Brain microvascular endothelial cell (primary cell): Measurements from ENCODE around the gene PLIN5.

Experiments
- DNase-seq: peaks from one replicate; pipeline ENCODE4 v3.0.0-alpha.2; 2020
- H3K27ac ChIP-seq: fragments of 250-450 bp; sonication (Bioruptor Pico); 2 replicates; pipeline ENCODE4 v1.5.1; 2020; ENCODE audit warnings: mild to moderate bottlenecking, moderate library complexity
- H3K27me3 ChIP-seq: fragments of 250-450 bp; sonication (Bioruptor Pico); replicated peaks from 2 replicates; pipeline ENCODE4 v1.5.1; 2020; ENCODE audit warnings: mild to moderate bottlenecking
- H3K36me3 ChIP-seq: fragments of 250-450 bp; sonication (Bioruptor Pico); replicated peaks from 2 replicates; pipeline ENCODE4 v1.5.1; 2020; ENCODE audit warnings: mild to moderate bottlenecking
- H3K4me3 ChIP-seq: 2 replicates; pipeline ENCODE4 v1.5.1; 2011; ENCODE audit warnings: low read depth, mild to moderate bottlenecking, control low read depth, low read length, moderate library complexity
- CTCF ChIP-seq: IDR thresholded peaks from 2 replicates; pipeline ENCODE4 v1.5.1; 2011; ENCODE audit warnings: low read depth, mild to moderate bottlenecking, moderate library complexity, low read length, control low read depth, inconsistent platforms; ENCODE audit errors: missing control alignments
- in situ Hi-C: cut with HindIII; loops from 2 replicates; pipeline ENCODE4 v1.10.0; 2017; ENCODE audit warnings: low sequenced_read_pairs, low pct_ligation_motif_present

The PLIN5 gene

GRCh38 chr19:4553775-4554174 is 18.8 kb upstream of the PLIN5 start:
- Histone ChIP-seq H3K27ac (no peak overlapping the region), H3K4me3 (no peak overlapping the region), H3K36me3 (no peaks in the 10 kb centered on the region), H3K27me3 (no peaks in the 10 kb centered on the region)
- in situ Hi-C loops: no loop called here
- no peak for DNase-seq
- no peak for TF ChIP-seq CTCF

GRCh38 chr19:4553092-4553695 is 18.2 kb upstream of the PLIN5 start:
- in situ Hi-C loops: no loop called here
- no peaks in the 10 kb centered on the region for H3K27me3 ChIP-seq
- no peak for DNase-seq
- TF ChIP-seq CTCF: no peak
- H3K36me3 ChIP-seq: no peaks in the 10 kb centered on the region
- H3K27ac ChIP-seq: no peak overlapping the region
- no peak overlapping the region for H3K4me3 ChIP-seq

GRCh38 chr19:4552525-4552819 is 17.4 kb upstream of the PLIN5 start:
- Histone ChIP-seq H3K27me3 (no peaks in the 10 kb centered on the region), H3K4me3 (no peak overlapping the region), H3K36me3 (no peaks in the 10 kb centered on the region), H3K27ac (no peak overlapping the region)
- TF ChIP-seq CTCF: no peak
- in situ Hi-C loops: no loop called here
- DNase-seq: no peak

GRCh38 chr19:4550479-4551050 is 15.5 kb upstream of the PLIN5 start:
- no peak for DNase-seq
- no peak overlapping the region for H3K4me3 ChIP-seq
- in situ Hi-C loops: no loop called here
- H3K27me3 ChIP-seq: no peaks in the 10 kb centered on the region
- TF ChIP-seq CTCF: no peak
- no peak overlapping the region for H3K27ac ChIP-seq
- no peaks in the 10 kb centered on the region for H3K36me3 ChIP-seq

- no peak for TF ChIP-seq CTCF
- DNase-seq: no peak
- Histone ChIP-seq H3K27ac (no peak overlapping the region), H3K4me3 (no peak overlapping the region), H3K36me3 (no peaks in the 10 kb centered on the region), H3K27me3 (no peaks in the 10 kb centered on the region)
- in situ Hi-C loops: no loop called here
Observed at GRCh38 chr19:4550018-4550417, 15.0 kb upstream of the PLIN5 start.

- no peak for TF ChIP-seq CTCF
- in situ Hi-C loops: no loop called here
- no peak for DNase-seq
- no peak overlapping the region for H3K27ac ChIP-seq
- H3K27me3 ChIP-seq: no peaks in the 10 kb centered on the region
- H3K36me3 ChIP-seq: no peaks in the 10 kb centered on the region
- H3K4me3 ChIP-seq: no peak overlapping the region
Observed at GRCh38 chr19:4548238-4548584, 13.2 kb upstream of the PLIN5 start.
